ENCODE results near the gene ARRB1. TPM values are rescaled to one million over a fixed set of nuclear protein-coding genes. Genes with fewer than 3 reads are reported as not detected.

Gene ARRB1
- total and polyA plus RNA-seq, 10 of the 15 experiments (the other 5 are each of a cell fraction or from before 2014, with no cell fraction given) = 0.39 to 12.9 (median 1.7) TPM

GRCh38 chr11:75271730-75272129, 79.7 kb downstream of the ARRB1 start:
- Histone ChIP-seq H3K36me3 (ENCODE audit: control insufficient read depth in 2 of 2, insufficient read depth in 2 of 2, low read length in 1 of 2) (no peaks in the 10 kb centered on the region; a peak in 2 of 4 replicates), H4K20me1 (ENCODE audit: control insufficient read depth, insufficient read depth) (no peaks in the 10 kb centered on the region), H3K79me2 (ENCODE audit: control insufficient read depth, insufficient read depth, low read length) (no peaks in the 10 kb centered on the region), H3K27ac (ENCODE audit: control insufficient read depth, insufficient read depth) (no peak overlapping the region), H3K9ac (ENCODE audit: control insufficient read depth, insufficient read depth, low read length) (no peak overlapping the region), H3K9me3 (replicated peaks; ENCODE audit: control insufficient read depth, insufficient read depth, low read length) (no peaks in the 10 kb centered on the region), H3K4me1 (ENCODE audit: control insufficient read depth, insufficient read depth, low read length) (no peaks in the 10 kb centered on the region), H3K4me2 (ENCODE audit: control insufficient read depth, insufficient read depth) (no peak overlapping the region), H3K4me3 (no peak overlapping the region), H3K27me3 (replicated peaks in 1 of 2; ENCODE audit: control insufficient read depth in 2 of 2, insufficient read depth in 2 of 2, low read length in 1 of 2) (no peaks in the 10 kb centered on the region), H2AFZ (ENCODE audit: control insufficient read depth, low read depth, low read length) (no peak overlapping the region)
- TF ChIP-seq ATF7 (IDR thresholded peaks at IDR 0.05; ENCODE audit: low read depth) = no peak
- ATAC-seq (no peak), FAIRE-seq (no peak), DNase-seq (ENCODE audit: low read depth, low spot score) (no peak)
- SMC1A ChIA-PET (ENCODE audit: uncharacterized antibody, unreplicated experiment) = interaction anchor here (1.5 kb wide), 1 partner anchor 8 kb away, joined by 8 read pairs; no protein-coding TSS in a partner anchor
- in situ Hi-C loops (cut with MboI) (no loop called here), intact Hi-C loops (cut with micrococcal nuclease; ENCODE audit: unreplicated experiment) (no loop called here)
- WGBS (ENCODE audit: insufficient coverage, insufficient replicate concordance, low lambda C conversion rate, missing lambda C conversion rate) = 30% methylated on average over 6 of the region's 6 CpGs
- no TSS peak for BruUV-seq (replicated peaks)
- RAD21 ChIA-PET (ENCODE audit: unreplicated experiment) = interaction anchor here (1.9 kb wide), 1 partner anchor 8 kb away, joined by 7 read pairs; no protein-coding TSS in a partner anchor
- CTCF ChIA-PET = interaction anchor here (0.9 to 16.9 kb wide), 9 partner anchors 10 to 332 kb away, joined by 3 to 406 read pairs (median 4); no protein-coding TSS in a partner anchor
- POLR2A ChIA-PET = no interaction called here

- no peak overlapping the region for H3K27ac ChIP-seq (ENCODE audit: control insufficient read depth, insufficient read depth)
- no peak overlapping the region for H3K4me2 ChIP-seq (ENCODE audit: control insufficient read depth, insufficient read depth)
- no TSS peak for BruUV-seq (replicated peaks)
- CTCF ChIA-PET = interaction anchor here (0.7 to 16.9 kb wide), 12 partner anchors 9 to 338 kb away, joined by 3 to 406 read pairs (median 4); no protein-coding TSS in a partner anchor
- no peaks in the 10 kb centered on the region for H3K79me2 ChIP-seq (ENCODE audit: control insufficient read depth, insufficient read depth, low read length)
- H3K9me3 ChIP-seq (replicated peaks; ENCODE audit: control insufficient read depth, insufficient read depth, low read length) = no peaks in the 10 kb centered on the region
- H3K36me3 ChIP-seq (ENCODE audit: control insufficient read depth in 2 of 2, insufficient read depth in 2 of 2, low read length in 1 of 2) = no peaks in the 10 kb centered on the region; a peak in 2 of 4 replicates
- in situ Hi-C loops (cut with MboI) = no loop called here
- ATAC-seq (no peak; the same call in 2 of the 3 replicates), FAIRE-seq (no peak), DNase-seq (ENCODE audit: low read depth, low spot score) (no peak)
- H3K4me3 ChIP-seq = no peak overlapping the region
- intact Hi-C loops (cut with micrococcal nuclease; ENCODE audit: unreplicated experiment) = no loop called here
- SMC1A ChIA-PET (ENCODE audit: uncharacterized antibody, unreplicated experiment) = interaction anchor here (1.5 kb wide), 1 partner anchor 9 kb away, joined by 8 read pairs; no protein-coding TSS in a partner anchor
- no peaks in the 10 kb centered on the region for H3K27me3 ChIP-seq (replicated peaks in 1 of 2; ENCODE audit: control insufficient read depth in 2 of 2, insufficient read depth in 2 of 2, low read length in 1 of 2)
- TF ChIP-seq SMC3 (IDR thresholded peaks at IDR 0.05; ENCODE audit: borderline replicate concordance, low read length) (peak; percentile 14; the same call in 1 of the 2 replicates), CTCF (IDR thresholded peaks at IDR 0.05 in 2 of 3, conservative IDR thresholded peaks at IDR 0.05 in 1 of 3; ENCODE audit: control insufficient read depth in 2 of 3, extremely low read depth in 1 of 3, insufficient read depth in 1 of 3, low read depth in 3 of 3, low read length in 3 of 3) (peak; percentile 25 to 40 (median 31); a peak in 4 of 6 replicates), PRDM15 (CRISPR knock-in tag; IDR thresholded peaks at IDR 0.05) (no peak), RELA (IDR thresholded peaks at IDR 0.05; ENCODE audit: borderline replicate concordance, partially characterized antibody) (no peak), RAD21 (IDR thresholded peaks at IDR 0.05; ENCODE audit: insufficient read depth, low read depth, low read length) (0 out of 2 replicates have a peak, but pooled peaks have one; percentile 27)
- no peaks in the 10 kb centered on the region for H3K4me1 ChIP-seq (ENCODE audit: control insufficient read depth, insufficient read depth, low read length)
- RAD21 ChIA-PET (ENCODE audit: unreplicated experiment) = interaction anchor here (1.9 kb wide), 1 partner anchor 9 kb away, joined by 7 read pairs; no protein-coding TSS in a partner anchor
- H2AFZ ChIP-seq (ENCODE audit: control insufficient read depth, low read depth, low read length) = no peak overlapping the region
- no peaks in the 10 kb centered on the region for H4K20me1 ChIP-seq (ENCODE audit: control insufficient read depth, insufficient read depth)
- no peak overlapping the region for H3K9ac ChIP-seq (ENCODE audit: control insufficient read depth, insufficient read depth, low read length)
- POLR2A ChIA-PET = no interaction called here
- 69% methylated on average over 3 of the region's 3 CpGs for WGBS (ENCODE audit: insufficient coverage, insufficient replicate concordance, low lambda C conversion rate, missing lambda C conversion rate)
Observed at GRCh38 chr11:75270896-75271418, 80.5 kb downstream of the ARRB1 start.

All from GM12878 (cell line).